Ishikawa (cell line): Measurements from ENCODE around the gene HNRNPC.

Source experiments
- CEBPB ChIP-seq: IDR thresholded peaks from 2 replicates; pipeline ENCODE4 v1.6.1; 2012
- CREB1 ChIP-seq: IDR thresholded peaks from 2 replicates; pipeline ENCODE4 v1.6.1; 2012; ENCODE audit warnings: low read depth
- EGR1 ChIP-seq: IDR thresholded peaks from 2 replicates; pipeline ENCODE4 v1.6.1; 2012
- EP300 ChIP-seq: IDR thresholded peaks from 2 replicates; pipeline ENCODE4 v1.6.1; 2012; ENCODE audit warnings: borderline replicate concordance
- FOXM1 ChIP-seq: IDR thresholded peaks from 2 replicates; pipeline ENCODE4 v1.6.1; 2012; ENCODE audit warnings: low read depth, borderline replicate concordance
- MAX ChIP-seq: IDR thresholded peaks from 2 replicates; pipeline ENCODE4 v1.6.1; 2012
- NFIC ChIP-seq: IDR thresholded peaks from 2 replicates; pipeline ENCODE4 v1.6.1; 2012
- RAD21 ChIP-seq: IDR thresholded peaks from 2 replicates; pipeline ENCODE4 v1.6.1; 2012; ENCODE audit warnings: low read depth
- REST ChIP-seq: IDR thresholded peaks from 2 replicates; pipeline ENCODE4 v1.6.1; 2012; ENCODE audit warnings: low read depth, mild to moderate bottlenecking
- TAF1 ChIP-seq: IDR thresholded peaks from 2 replicates; pipeline ENCODE4 v1.6.1; 2012; ENCODE audit warnings: low read depth, mild to moderate bottlenecking
- TCF12 ChIP-seq: IDR thresholded peaks from 2 replicates; pipeline ENCODE4 v1.6.1; 2012; ENCODE audit warnings: low read depth
- TEAD4 ChIP-seq: IDR thresholded peaks from 2 replicates; pipeline ENCODE4 v1.6.1; 2012
- YY1 ChIP-seq: IDR thresholded peaks from 2 replicates; pipeline ENCODE4 v1.6.1; 2012; ENCODE audit warnings: low read depth
- ZBTB7A ChIP-seq: IDR thresholded peaks from 2 replicates; pipeline ENCODE4 v1.6.1; 2012; ENCODE audit warnings: low read depth
- TF ChIP-seq, protein P1 (sequence below): IDR thresholded peaks from 2 replicates; pipeline ENCODE4 v1.6.1; 2012

Gene HNRNPC

DNA sequence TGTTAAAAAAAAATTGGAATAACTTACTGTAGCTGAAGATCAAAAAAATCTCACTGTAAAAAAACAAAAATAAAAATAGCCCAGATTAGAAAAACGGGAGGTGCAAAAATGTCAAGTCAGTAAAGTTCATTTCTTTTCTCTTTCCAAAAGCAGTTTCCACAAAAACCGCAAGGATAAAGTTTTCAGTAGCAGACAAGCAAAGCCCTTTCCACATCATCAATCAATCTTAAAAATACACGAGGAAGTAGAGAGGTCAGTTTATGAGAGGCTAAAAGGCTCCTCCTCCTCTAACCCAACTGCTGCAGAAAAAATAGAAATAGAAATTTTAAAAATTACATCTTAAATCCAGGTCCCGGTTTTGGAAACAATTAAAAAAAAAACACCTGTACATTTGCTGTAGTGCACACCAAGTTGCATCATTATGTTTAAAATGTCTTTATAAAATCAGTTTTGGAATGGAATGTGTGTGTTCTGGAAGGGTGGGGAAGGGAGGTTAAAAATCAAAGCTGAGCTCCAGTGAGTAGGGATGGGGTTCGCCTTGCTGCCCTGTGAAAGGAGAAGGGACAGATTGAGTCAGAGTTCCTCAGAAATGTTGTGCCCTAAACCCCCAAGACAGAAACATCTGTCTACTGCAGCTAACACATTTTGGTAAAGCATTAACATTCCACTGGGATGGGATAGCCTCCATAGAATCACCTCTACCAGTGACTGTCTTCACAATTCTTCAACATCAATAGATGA is 5.8 kb downstream of the HNRNPC start:
- TF ChIP-seq TAF1: no peak
- TF ChIP-seq TCF12: no peak
- TF ChIP-seq CEBPB: no peak
- no peak for TF ChIP-seq REST
- no peak for TF ChIP-seq MAX
- TF ChIP-seq TEAD4: no peak
- no peak for TF ChIP-seq ZBTB7A
- no peak for TF ChIP-seq EP300
- no peak for TF ChIP-seq FOXM1
- TF ChIP-seq, protein P1, sequence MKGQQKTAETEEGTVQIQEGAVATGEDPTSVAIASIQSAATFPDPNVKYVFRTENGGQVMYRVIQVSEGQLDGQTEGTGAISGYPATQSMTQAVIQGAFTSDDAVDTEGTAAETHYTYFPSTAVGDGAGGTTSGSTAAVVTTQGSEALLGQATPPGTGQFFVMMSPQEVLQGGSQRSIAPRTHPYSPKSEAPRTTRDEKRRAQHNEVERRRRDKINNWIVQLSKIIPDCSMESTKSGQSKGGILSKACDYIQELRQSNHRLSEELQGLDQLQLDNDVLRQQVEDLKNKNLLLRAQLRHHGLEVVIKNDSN: no peak
- TF ChIP-seq EGR1: no peak
- no peak for TF ChIP-seq CREB1
- no peak for TF ChIP-seq NFIC
- TF ChIP-seq YY1: no peak

- TF ChIP-seq EGR1 (no peak), CREB1 (no peak), RAD21 (no peak), YY1 (no peak), TEAD4 (no peak), FOXM1 (no peak), MAX (no peak), TCF12 (no peak), TAF1 (no peak), REST (no peak), CEBPB (no peak)
- TF ChIP-seq, protein P1: no peak
Observed at GRCh38 chr14:21262410-21262809, 6.8 kb downstream of the HNRNPC start.

GRCh38 chr14:21261824-21262223 is 7.4 kb downstream of the HNRNPC start:
- no peak for TF ChIP-seq TAF1
- no peak for TF ChIP-seq REST
- no peak for TF ChIP-seq CREB1
- no peak for TF ChIP-seq EGR1
- TF ChIP-seq MAX: no peak
- no peak for TF ChIP-seq TCF12
- TF ChIP-seq, protein P1: no peak
- TF ChIP-seq NFIC: no peak
